ENCODE data around the gene SYCP2.

DNA sequence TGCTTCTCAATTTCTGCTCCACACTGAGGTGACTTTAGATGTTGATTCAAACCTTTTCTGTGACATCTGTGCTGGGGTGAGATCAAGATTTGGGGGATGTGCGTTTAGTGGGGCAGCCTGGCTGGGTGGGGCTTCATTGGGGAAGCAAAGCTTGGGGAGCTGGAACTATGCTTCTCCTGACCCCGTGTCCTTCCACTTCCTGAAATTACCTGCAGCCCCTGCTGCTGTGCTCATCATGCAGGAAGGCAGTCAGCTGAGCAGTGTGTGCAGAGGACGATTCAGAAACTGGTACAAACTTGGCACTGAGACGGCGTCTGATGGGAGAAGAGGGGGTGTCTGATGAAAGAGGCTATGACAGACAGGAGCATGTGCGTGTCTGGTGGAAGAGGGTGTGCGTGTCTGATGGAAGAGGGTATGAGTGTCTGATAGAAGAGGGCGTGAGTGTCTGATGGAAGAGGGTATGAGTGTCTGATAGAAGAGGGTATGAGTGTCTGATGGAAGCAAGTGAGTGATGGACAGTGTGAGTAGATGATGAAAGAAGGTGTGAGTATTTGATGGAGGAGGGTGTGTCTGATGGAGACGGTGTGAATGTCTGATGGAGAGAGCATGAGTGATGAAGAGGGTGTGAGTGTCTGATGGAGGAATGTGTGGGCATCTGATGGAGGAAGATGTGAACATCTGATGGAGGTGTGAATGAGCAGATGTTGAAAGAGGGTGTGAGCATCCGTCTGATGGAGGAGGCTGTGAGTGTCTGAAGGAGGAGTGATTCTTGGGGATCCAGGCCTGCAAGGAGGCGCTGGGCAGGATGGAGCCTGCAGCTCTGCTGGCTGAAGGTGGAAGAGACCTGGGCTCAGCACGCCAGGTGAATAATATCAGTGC is 103.4 kb downstream of the SYCP2 start:
- no peak for TF ChIP-seq EZH2phosphoT487 (IDR thresholded peaks at IDR 0.05; ENCODE audit: low read depth, severe bottlenecking, unreplicated experiment)
- TF ChIP-seq, protein P1, sequence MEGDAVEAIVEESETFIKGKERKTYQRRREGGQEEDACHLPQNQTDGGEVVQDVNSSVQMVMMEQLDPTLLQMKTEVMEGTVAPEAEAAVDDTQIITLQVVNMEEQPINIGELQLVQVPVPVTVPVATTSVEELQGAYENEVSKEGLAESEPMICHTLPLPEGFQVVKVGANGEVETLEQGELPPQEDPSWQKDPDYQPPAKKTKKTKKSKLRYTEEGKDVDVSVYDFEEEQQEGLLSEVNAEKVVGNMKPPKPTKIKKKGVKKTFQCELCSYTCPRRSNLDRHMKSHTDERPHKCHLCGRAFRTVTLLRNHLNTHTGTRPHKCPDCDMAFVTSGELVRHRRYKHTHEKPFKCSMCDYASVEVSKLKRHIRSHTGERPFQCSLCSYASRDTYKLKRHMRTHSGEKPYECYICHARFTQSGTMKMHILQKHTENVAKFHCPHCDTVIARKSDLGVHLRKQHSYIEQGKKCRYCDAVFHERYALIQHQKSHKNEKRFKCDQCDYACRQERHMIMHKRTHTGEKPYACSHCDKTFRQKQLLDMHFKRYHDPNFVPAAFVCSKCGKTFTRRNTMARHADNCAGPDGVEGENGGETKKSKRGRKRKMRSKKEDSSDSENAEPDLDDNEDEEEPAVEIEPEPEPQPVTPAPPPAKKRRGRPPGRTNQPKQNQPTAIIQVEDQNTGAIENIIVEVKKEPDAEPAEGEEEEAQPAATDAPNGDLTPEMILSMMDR (IDR thresholded peaks at IDR 0.05; ENCODE audit: poor library complexity) = no peak
- TF ChIP-seq EZH2 (IDR thresholded peaks at IDR 0.05; ENCODE audit: borderline replicate concordance) = no peak
